GM12878 (cell line): ENCODE measurements around the gene IER5. TPM values are rescaled to one million over a fixed set of nuclear protein-coding genes. Genes with fewer than 3 reads are reported as not detected.
A peak's percentile ranks its signal among the peaks of the same experiment; 100 is the strongest.

ENCODE experiments used
- ATAC-seq: fragments of 200-7000 bp; cut with Tn5 transposase; 3 replicates; pipeline ENCODE4 v1.9.1; 2020; ENCODE audit warnings: mild to moderate bottlenecking, moderate library complexity
- BruUV-seq: library from RNA; stranded (reverse); fragments of 400-500 nt; replicated peaks from 2 replicates; lab custom pipeline; 2021; lab: Mats Ljungman, UMichigan
- CTCF ChIA-PET: fragments of 300-600 bp; sonication (Branson Sonifier 250); formaldehyde crosslinking; extraction: SDS; loops from one replicate; lab custom pipeline; 2021; ENCODE audit warnings: inconsistent platforms; lab: Yijun Ruan, JAX
- POLR2A ChIA-PET: fragments of 350-600 bp; formaldehyde crosslinking; extraction: SDS; loops from one replicate; lab custom pipeline; 2021; ENCODE audit warnings: inconsistent platforms; lab: Charles Lee
- RAD21 ChIA-PET: fragments of 300-600 bp; sonication (Branson Sonifier 250); formaldehyde crosslinking; loops from one replicate; lab custom pipeline; 2023; ENCODE audit warnings: antibody characterized with exemption; ENCODE audit not compliant: unreplicated experiment; lab: Charles Lee
- SMC1A ChIA-PET: fragments of 300-600 bp; sonication (Branson Sonifier 250); formaldehyde crosslinking; loops from one replicate; lab custom pipeline; 2023; ENCODE audit not compliant: unreplicated experiment, uncharacterized antibody; lab: Charles Lee
- DNase-seq: peaks from one replicate; pipeline ENCODE4 v3.0.0-alpha.2; 2011; ENCODE audit warnings: low read depth, low spot score
- FAIRE-seq: peaks from 3 replicates; lab custom pipeline; 2011; peaks lifted over from hg19 to GRCh38; lab: Jason Lieb, UNC
- H2AFZ ChIP-seq: 2 replicates; pipeline ENCODE4 v1.6.0; 2011; ENCODE audit warnings: low read depth, low read length, control low read depth; ENCODE audit not compliant: control insufficient read depth
- H3K27ac ChIP-seq: 2 replicates; pipeline ENCODE4 v1.5.1; 2011; ENCODE audit warnings: control low read depth; ENCODE audit not compliant: control insufficient read depth, insufficient read depth
- H3K27me3 ChIP-seq, 2 experiments: replicated peaks in 1 of 2; 2 replicates each; pipeline versions ENCODE4 v1.6.0 to v1.6.1; 2011; ENCODE audit warnings: low read length in 1 of 2; ENCODE audit not compliant: control insufficient read depth in 2 of 2, insufficient read depth in 2 of 2
- H3K36me3 ChIP-seq, 2 experiments: 2 replicates each; pipeline ENCODE4 v1.5.1; 2011; ENCODE audit warnings: low read length in 1 of 2; ENCODE audit not compliant: control insufficient read depth in 2 of 2, insufficient read depth in 2 of 2
- H3K4me1 ChIP-seq: 2 replicates; pipeline ENCODE4 v1.6.1; 2011; ENCODE audit warnings: mild to moderate bottlenecking, low read length, moderate library complexity, mixed read lengths; ENCODE audit not compliant: control insufficient read depth, insufficient read depth
- H3K4me2 ChIP-seq: 2 replicates; pipeline ENCODE4 v1.6.0; 2011; ENCODE audit warnings: control low read depth; ENCODE audit not compliant: control insufficient read depth, insufficient read depth
- H3K4me3 ChIP-seq: fragments of 200-600 bp; sonication (generic); 2 replicates; pipeline ENCODE4 v1.5.1; 2016
- H3K79me2 ChIP-seq: 2 replicates; pipeline ENCODE4 v1.6.0; 2011; ENCODE audit warnings: low read length; ENCODE audit not compliant: control insufficient read depth, insufficient read depth
- H3K9ac ChIP-seq: 2 replicates; pipeline ENCODE4 v1.8.0; 2011; ENCODE audit warnings: low read length, control low read depth, mixed read lengths; ENCODE audit not compliant: control insufficient read depth, insufficient read depth
- H3K9me3 ChIP-seq: replicated peaks from 3 replicates; pipeline ENCODE4 v1.5.1; 2011; ENCODE audit warnings: mild to moderate bottlenecking, low read length; ENCODE audit not compliant: control insufficient read depth, insufficient read depth
- H4K20me1 ChIP-seq: 2 replicates; pipeline ENCODE4 v1.6.0; 2011; ENCODE audit not compliant: control insufficient read depth, insufficient read depth
- DPF2 ChIP-seq: fragments of 450-650 bp; IDR thresholded peaks from 2 replicates; pipeline ENCODE4 v1.6.1; 2017; ENCODE audit warnings: mild to moderate bottlenecking
- NFXL1 ChIP-seq: fragments of 450-650 bp; IDR thresholded peaks from 2 replicates; pipeline ENCODE4 v1.6.1; 2017; ENCODE audit warnings: antibody characterized with exemption, mild to moderate bottlenecking, borderline replicate concordance
- PAX8 ChIP-seq: fragments of 450-650 bp; IDR thresholded peaks from 2 replicates; pipeline ENCODE4 v1.6.1; 2017; ENCODE audit warnings: mild to moderate bottlenecking, moderate library complexity
- POLR2A ChIP-seq: IDR thresholded peaks from 2 replicates; pipeline ENCODE4 v1.6.1; 2011; ENCODE audit warnings: low read depth, mild to moderate bottlenecking, low read length
- RELB ChIP-seq: fragments of 450-650 bp; IDR thresholded peaks from 2 replicates; pipeline ENCODE4 v1.6.1; 2017; ENCODE audit warnings: low read depth, mild to moderate bottlenecking, moderate library complexity
- ZNF207 ChIP-seq: fragments of 450-650 bp; IDR thresholded peaks from 2 replicates; pipeline ENCODE4 v1.6.1; 2014; ENCODE audit warnings: antibody characterized with exemption, mild to moderate bottlenecking, borderline replicate concordance
- ZSCAN29 ChIP-seq: fragments of 450-650 bp; IDR thresholded peaks from 2 replicates; pipeline ENCODE4 v1.6.1; 2017; ENCODE audit warnings: mild to moderate bottlenecking, moderate library complexity
- WGBS: methylation state at CpG from one replicate; pipeline ENCODE4 v1.1.6; 2016; ENCODE audit warnings: low lambda C conversion rate; ENCODE audit not compliant: insufficient replicate concordance, insufficient coverage; ENCODE audit errors: missing lambda C conversion rate; 5-methylcytosine and 5-hydroxymethylcytosine counted together
- in situ Hi-C: fragments of 300-500 bp; cut with MboI; formaldehyde crosslinking; loops from 9 replicates; pipeline ENCODE4 v1.14.3; 2018; ENCODE audit warnings: mixed read lengths
- intact Hi-C: fragments of 100-400 bp; cut with micrococcal nuclease; formaldehyde crosslinking; loops from one replicate; pipeline ENCODE4 v1.14.2; 2022; ENCODE audit not compliant: unreplicated experiment
- polyA plus RNA-seq, 11 experiments: library from polyadenylated mRNA; depleted of rRNA in 4 of 11; unstranded in 6 of 11; stranded (reverse) in 5 of 11; fragments of >200 nt; fragmentation: Nextera tagmentation in 4 of 11; fragmentation: Illumina TruSeq in 1 of 11; extraction: Ambion mirVana in 4 of 11; extraction: Trizol in 1 of 11; gene quantifications; 1 replicate in 1 of 11; 2 replicates in 10 of 11; pipeline versions ENCODE4 v1.2.1 to v1.2.3, GENCODE V29; 2011 to 2016; ENCODE audit warnings: inconsistent platforms in 2 of 11, missing spikeins in 2 of 11, low read depth in 1 of 11
- total RNA-seq, 4 experiments: library from RNA; depleted of rRNA in 3 of 4; stranded (reverse); fragments of >200 nt in 3 of 4; fragmentation: Illumina TruSeq in 1 of 4; extraction: Trizol in 1 of 4; gene quantifications; 2 replicates each; pipeline versions ENCODE4 v1.2.1 to v1.2.3, GENCODE V29; 2013 to 2021

IER5 gene
- total and polyA plus RNA-seq, 10 of the 15 experiments (the other 5 are each of a cell fraction or from before 2014, with no cell fraction given): 4.3 to 75.2 (median 30.5) TPM

- Histone ChIP-seq H3K36me3 (no peaks in the 10 kb centered on the region), H2AFZ (peak overlapping the region; percentile 61), H3K27me3 (no peaks in the 10 kb centered on the region), H3K4me2 (no peak overlapping the region), H3K79me2 (peaks cover 21% of the 10 kb centered on the region), H3K9ac (no peak overlapping the region), H4K20me1 (no peaks in the 10 kb centered on the region), H3K27ac (no peak overlapping the region), H3K4me3 (no peak overlapping the region), H3K9me3 (no peaks in the 10 kb centered on the region), H3K4me1 (peaks cover 18% of the 10 kb centered on the region)
- in situ Hi-C loops (no loop called here), intact Hi-C loops (loop anchor here (1.0 to 10.0 kb wide), 3 partner anchors 58 to 850 kb away; no protein-coding TSS in a partner anchor)
- DNase-seq (no peak), FAIRE-seq (no peak), ATAC-seq (no peak)
- ChIA-PET RAD21 (interaction anchor here (0.8 to 26.9 kb wide), 15 partner anchors 13 to 202 kb away, joined by 3 to 966 read pairs (median 14); partner anchors contain the start of gene MR1), POLR2A (interaction anchor here (0.6 to 10.4 kb wide), 6 partner anchors 18 to 203 kb away, joined by 3 to 142 read pairs (median 16); no protein-coding TSS in a partner anchor), SMC1A (interaction anchor here (0.7 to 39.2 kb wide), 20 partner anchors 9 to 211 kb away, joined by 3 to 1399 read pairs (median 10); partner anchors contain the start of gene MR1), CTCF (interaction anchor here (0.8 to 38.4 kb wide), 21 partner anchors 8 to 341 kb away, joined by 3 to 1067 read pairs (median 5); no protein-coding TSS in a partner anchor)
- WGBS: 68% methylated on average over 4 of the region's 4 CpGs
- no TSS peak for BruUV-seq
- 0 out of 2 replicates have a peak, but pooled peaks have one; percentile 22 for TF ChIP-seq DPF2
- TF ChIP-seq POLR2A: no peak
- TF ChIP-seq ZNF207: 0 out of 2 replicates have a peak, but pooled peaks have one; percentile 4
- TF ChIP-seq NFXL1: no peak
- TF ChIP-seq PAX8: peak; percentile 35; the same call in 1 of the 2 replicates
- 0 out of 2 replicates have a peak, but pooled peaks have one; percentile 7 for TF ChIP-seq RELB
- 0 out of 2 replicates have a peak, but pooled peaks have one; percentile 5 for TF ChIP-seq ZSCAN29
- TF ChIP-seq, all 136 proteins: peak for 5
Observed at GRCh38 chr1:181084606-181084969, 3.9 kb upstream of the IER5 start.
